NB4 (cell line): ENCODE data around the gene ACSL5.

Experiments
- DNase-seq: peaks from one replicate; pipeline ENCODE4 v3.0.0; 2010; ENCODE audit warnings: low read depth
- H3K4me3 ChIP-seq: one replicate; pipeline ENCODE4 v1.5.1; 2011; ENCODE audit warnings: mild to moderate bottlenecking, low read depth, low read length, moderate library complexity
- CTCF ChIP-seq: IDR thresholded peaks from one replicate; pipeline ENCODE4 v1.5.1; 2012; ENCODE audit warnings: low read depth, low read length
- MAX ChIP-seq: IDR thresholded peaks from 2 replicates; pipeline ENCODE4 v1.6.1; 2011; ENCODE audit warnings: low read depth, low read length
- MYC ChIP-seq: IDR thresholded peaks from 2 replicates; pipeline ENCODE4 v1.6.1; 2011; ENCODE audit warnings: low read depth, low read length
- POLR2A ChIP-seq: IDR thresholded peaks from 2 replicates; pipeline ENCODE4 v1.6.1; 2011; ENCODE audit warnings: mild to moderate bottlenecking; ENCODE audit not compliant: insufficient read length; ENCODE audit errors: extremely low read depth

The ACSL5 gene

GRCh38 chr10:112340601-112341000, 33.3 kb upstream of the ACSL5 start:
- no peak for TF ChIP-seq MYC
- no peak for TF ChIP-seq CTCF
- no peak for TF ChIP-seq MAX
- TF ChIP-seq POLR2A = no peak
- no peak for DNase-seq
- H3K4me3 ChIP-seq = no peak overlapping the region

- H3K4me3 ChIP-seq = no peak overlapping the region
- no peak for DNase-seq
- no peak for TF ChIP-seq CTCF
- no peak for TF ChIP-seq POLR2A
- no peak for TF ChIP-seq MAX
- no peak for TF ChIP-seq MYC
Observed at GRCh38 chr10:112343056-112343806, 30.7 kb upstream of the ACSL5 start.

GRCh38 chr10:112344261-112344660, 29.7 kb upstream of the ACSL5 start:
- no peak overlapping the region for H3K4me3 ChIP-seq
- no peak for TF ChIP-seq CTCF
- TF ChIP-seq POLR2A = no peak
- no peak for TF ChIP-seq MAX
- no peak for TF ChIP-seq MYC
- no peak for DNase-seq

GRCh38 chr10:112345202-112345601, 28.7 kb upstream of the ACSL5 start:
- TF ChIP-seq MYC (no peak), POLR2A (no peak), MAX (no peak), CTCF (no peak)
- H3K4me3 ChIP-seq = no peak overlapping the region
- no peak for DNase-seq

- no peak overlapping the region for H3K4me3 ChIP-seq
- TF ChIP-seq MAX = no peak
- no peak for TF ChIP-seq MYC
- TF ChIP-seq CTCF = no peak
- no peak for TF ChIP-seq POLR2A
- no peak for DNase-seq
Observed at GRCh38 chr10:112345743-112346142, 28.2 kb upstream of the ACSL5 start.
